SU-DHL-6 (cell line): Measurements from ENCODE around the gene GH1.
A peak's percentile ranks its signal among the peaks of the same experiment; 100 is the strongest.
"Not testable (repeated sequence)": the region's sequence is repeated elsewhere in the genome, so short reads cannot be mapped to it uniquely, and the experiment has no call there.

Experiments used
- H2AFZ ChIP-seq: fragments of 200-600 bp; sonication (generic); 2 replicates; pipeline ENCODE4 v1.6.1; 2014; ENCODE audit warnings: low read depth, mild to moderate bottlenecking, moderate library complexity, mixed read lengths, antibody characterized with exemption, low read length; ENCODE audit not compliant: severe bottlenecking
- H3F3A ChIP-seq: fragments of 200-600 bp; shearing (Covaris generic); 2 replicates; pipeline ENCODE4 v1.6.0; 2016; ENCODE audit warnings: antibody characterized with exemption, mild to moderate bottlenecking; ENCODE audit not compliant: insufficient read depth
- H3K27ac ChIP-seq: fragments of 200-600 bp; sonication (generic); 2 replicates; pipeline ENCODE4 v1.5.1; 2016; ENCODE audit warnings: low read depth, mild to moderate bottlenecking, low read length, moderate library complexity, mixed read lengths
- H3K27me3 ChIP-seq: fragments of 200-600 bp; sonication (generic), shearing (Covaris generic); 2 replicates; pipeline ENCODE4 v1.6.0; 2014; ENCODE audit warnings: mild to moderate bottlenecking, low read length
- H3K36me3 ChIP-seq: fragments of 200-600 bp; sonication (generic); 2 replicates; pipeline ENCODE4 v1.6.1; 2014; ENCODE audit warnings: mild to moderate bottlenecking, low read length, mixed read lengths
- H3K4me2 ChIP-seq: fragments of 300-600, 200-600 bp; shearing (Covaris generic), sonication (generic); 2 replicates; pipeline ENCODE4 v1.6.0; 2014; ENCODE audit warnings: low read length, low read depth, mild to moderate bottlenecking; ENCODE audit not compliant: poor library complexity, severe bottlenecking
- H3K4me3 ChIP-seq: fragments of 200-600 bp; sonication (generic); 2 replicates; pipeline ENCODE4 v1.5.1; 2014; ENCODE audit warnings: antibody characterized with exemption, low read length, mild to moderate bottlenecking, mixed read lengths; ENCODE audit not compliant: insufficient read depth, poor library complexity, severe bottlenecking
- H3K79me2 ChIP-seq: fragments of 200-600 bp; sonication (generic); 2 replicates; pipeline ENCODE4 v1.6.1; 2014; ENCODE audit warnings: mild to moderate bottlenecking, low read length, moderate library complexity; ENCODE audit not compliant: insufficient read depth
- H3K9ac ChIP-seq: fragments of 200-600 bp; sonication (generic); 2 replicates; pipeline ENCODE4 v1.7.0; 2014; ENCODE audit warnings: mild to moderate bottlenecking, low read length
- H3K9me2 ChIP-seq: fragments of 200-600 bp; sonication (generic); replicated peaks from 2 replicates; pipeline ENCODE4 v1.6.1; 2014; ENCODE audit warnings: low read length; ENCODE audit not compliant: insufficient read depth
- H3K9me3 ChIP-seq: fragments of 200-600 bp; sonication (generic); 2 replicates; pipeline ENCODE4 v1.6.1; 2014; ENCODE audit warnings: low read length, mixed read lengths; ENCODE audit not compliant: insufficient read depth
- H4K20me1 ChIP-seq: fragments of 200-600 bp; sonication (generic); 2 replicates; pipeline ENCODE4 v1.6.1; 2014; ENCODE audit warnings: low read depth, mild to moderate bottlenecking, antibody characterized with exemption, low read length, moderate library complexity, mixed read lengths
- CTCF ChIP-seq: fragments of 200-600 bp; sonication (generic); IDR thresholded peaks from one replicate; pipeline ENCODE4 v1.5.1; 2017; ENCODE audit warnings: antibody characterized with exemption, mild to moderate bottlenecking, low read length, moderate library complexity; ENCODE audit not compliant: insufficient read depth, poor library complexity, severe bottlenecking
- EZH2phosphoT487 ChIP-seq: fragments of 200-600 bp; sonication (generic), shearing (Covaris generic); conservative IDR thresholded peaks from 2 replicates; pipeline ENCODE4 v1.6.1; 2018; ENCODE audit warnings: mild to moderate bottlenecking, antibody characterized with exemption, low read length, moderate library complexity, mixed read lengths

The GH1 gene

GRCh38 chr17:63918305-63918704 is 334 bp downstream of the GH1 start:
- H2AFZ ChIP-seq = no peak overlapping the region
- no peaks in the 10 kb centered on the region for H3K9me3 ChIP-seq
- no peaks in the 10 kb centered on the region for H3K9me2 ChIP-seq
- no peaks in the 10 kb centered on the region for H4K20me1 ChIP-seq
- H3K27ac ChIP-seq = no peak overlapping the region
- no peak overlapping the region for H3K9ac ChIP-seq
- H3F3A ChIP-seq = peaks cover 20% of the 10 kb centered on the region
- no peak overlapping the region for H3K4me3 ChIP-seq
- TF ChIP-seq CTCF (no peak), EZH2phosphoT487 (no peak)
- H3K79me2 ChIP-seq = no peaks in the 10 kb centered on the region
- H3K36me3 ChIP-seq = no peaks in the 10 kb centered on the region
- no peaks in the 10 kb centered on the region for H3K27me3 ChIP-seq
- H3K4me2 ChIP-seq = no peak overlapping the region

- H3K9me2 ChIP-seq = no peaks in the 10 kb centered on the region
- no peak overlapping the region for H2AFZ ChIP-seq
- H3K4me2 ChIP-seq = no peak overlapping the region
- no peak overlapping the region for H3K27ac ChIP-seq
- no peaks in the 10 kb centered on the region for H4K20me1 ChIP-seq
- no peak overlapping the region for H3K4me3 ChIP-seq
- TF ChIP-seq CTCF (no peak), EZH2phosphoT487 (no peak)
- H3K79me2 ChIP-seq = no peaks in the 10 kb centered on the region
- no peak overlapping the region for H3K9ac ChIP-seq
- H3K9me3 ChIP-seq = no peaks in the 10 kb centered on the region
- no peaks in the 10 kb centered on the region for H3K27me3 ChIP-seq
- H3K36me3 ChIP-seq = no peaks in the 10 kb centered on the region
- H3F3A ChIP-seq = peaks cover 16% of the 10 kb centered on the region
These were observed 993 bp downstream of the GH1 start for GRCh38 chr17:63917646-63918045.

- H3K27ac ChIP-seq, H3K9me2 ChIP-seq, H3K79me2 ChIP-seq, H3K9me3 ChIP-seq, H3K36me3 ChIP-seq, H3K4me2 ChIP-seq, H3K9ac ChIP-seq, H3K4me3 ChIP-seq, H4K20me1 ChIP-seq, H3K27me3 ChIP-seq, H2AFZ ChIP-seq: not testable (repeated sequence)
- H3F3A ChIP-seq = peaks cover 16% of the 10 kb centered on the region
These were observed 1.4 kb downstream of the GH1 start for GRCh38 chr17:63917206-63917605.

GRCh38 chr17:63916566-63917185 is 2.0 kb downstream of the GH1 start:
- Histone ChIP-seq H3K27ac (no peak overlapping the region), H3K4me2 (no peak overlapping the region), H3K9me3 (no peaks in the 10 kb centered on the region)

GRCh38 chr17:63915753-63916152 is 2.9 kb downstream of the GH1 start:
- not testable (repeated sequence) for H4K20me1 ChIP-seq, H3K36me3 ChIP-seq, H3K9me3 ChIP-seq, H3K4me3 ChIP-seq, H3K9me2 ChIP-seq, H3K79me2 ChIP-seq, H2AFZ ChIP-seq, H3K27me3 ChIP-seq, H3K9ac ChIP-seq, H3K27ac ChIP-seq
- Histone ChIP-seq H3F3A (peaks cover 15% of the 10 kb centered on the region), H3K4me2 (peak overlapping the region; percentile 22)

More at GRCh38 chr17:63916566-63917185, 2.0 kb downstream of the GH1 start:
- Histone ChIP-seq H3F3A (peaks cover 16% of the 10 kb centered on the region), H2AFZ (no peak overlapping the region), H3K79me2 (no peaks in the 10 kb centered on the region), H3K27me3 (no peaks in the 10 kb centered on the region), H4K20me1 (no peaks in the 10 kb centered on the region), H3K9me2 (no peaks in the 10 kb centered on the region), H3K4me3 (no peak overlapping the region), H3K36me3 (no peaks in the 10 kb centered on the region), H3K9ac (no peak overlapping the region)
- TF ChIP-seq CTCF (no peak), EZH2phosphoT487 (no peak)
